HEK293 (cell line): ENCODE results near the gene ADAMTS17.

ENCODE experiments used
- CTCF ChIP-seq: fragments of 450-650 bp; formaldehyde crosslinking; IDR thresholded peaks from 2 replicates; pipeline ENCODE4 v1.5.1; 2016; ENCODE audit warnings: missing biosample characterization, missing genetic modification characterization
- PBX3 ChIP-seq: sonication (generic); formaldehyde crosslinking; IDR thresholded peaks from 2 replicates; pipeline ENCODE4 v1.8.1; 2022; ENCODE audit warnings: mild to moderate bottlenecking, moderate library complexity, missing genetic modification reagents
- REST ChIP-seq: fragments of 450-650 bp; formaldehyde crosslinking; IDR thresholded peaks from 2 replicates; pipeline ENCODE4 v1.5.1; 2016; ENCODE audit warnings: missing biosample characterization, missing genetic modification characterization
- YY1 ChIP-seq: fragments of 450-650 bp; formaldehyde crosslinking; IDR thresholded peaks from 2 replicates; pipeline ENCODE4 v1.5.1; 2018; ENCODE audit warnings: missing biosample characterization, missing genetic modification characterization
- ZBTB7A ChIP-seq: fragments of 450-650 bp; formaldehyde crosslinking; IDR thresholded peaks from 2 replicates; pipeline ENCODE4 v1.5.1; 2016; ENCODE audit warnings: low read depth, missing biosample characterization, missing genetic modification characterization
- ZNF157 ChIP-seq: fragments of 450-650 bp; formaldehyde crosslinking; IDR thresholded peaks from 2 replicates; pipeline ENCODE4 v1.5.1; 2016; ENCODE audit warnings: missing biosample characterization, missing genetic modification characterization
- ZNF169 ChIP-seq: fragments of 450-650 bp; formaldehyde crosslinking; IDR thresholded peaks from 2 replicates; pipeline ENCODE4 v1.5.1; 2016; ENCODE audit warnings: missing biosample characterization, missing genetic modification characterization
- ZNF174 ChIP-seq: fragments of 450-650 bp; formaldehyde crosslinking; IDR thresholded peaks from 2 replicates; pipeline ENCODE4 v1.5.0; 2017; ENCODE audit warnings: missing biosample characterization, mild to moderate bottlenecking, missing genetic modification characterization
- ZNF19 ChIP-seq: fragments of 450-650 bp; formaldehyde crosslinking; IDR thresholded peaks from 2 replicates; pipeline ENCODE4; 2016; ENCODE audit warnings: missing biosample characterization, missing genetic modification characterization, low read depth
- ZNF248 ChIP-seq: fragments of 450-650 bp; formaldehyde crosslinking; IDR thresholded peaks from 2 replicates; pipeline ENCODE4 v1.5.1; 2017; ENCODE audit warnings: missing biosample characterization, missing genetic modification characterization
- ZNF350 ChIP-seq: fragments of 450-650 bp; formaldehyde crosslinking; IDR thresholded peaks from 2 replicates; pipeline ENCODE4 v1.5.0; 2017; ENCODE audit warnings: missing biosample characterization, mild to moderate bottlenecking, missing genetic modification characterization

GRCh38 chr15:100108846-100109245 lies 232.9 kb downstream of the ADAMTS17 start:
- TF ChIP-seq CTCF (tag by site-specific recombination), result no peak
- no peak for TF ChIP-seq ZNF248 (tag by site-specific recombination)
- TF ChIP-seq ZNF174 (tag by site-specific recombination), result no peak
- no peak for TF ChIP-seq YY1
- TF ChIP-seq ZNF169 (tag by site-specific recombination), result no peak
- no peak for TF ChIP-seq ZBTB7A (tag by site-specific recombination)
- TF ChIP-seq REST (tag by site-specific recombination), result no peak
- no peak for TF ChIP-seq ZNF19 (tag by site-specific recombination)
- no peak for TF ChIP-seq PBX3 (CRISPR knock-in tag)
- no peak for TF ChIP-seq ZNF350 (tag by site-specific recombination)
- no peak for TF ChIP-seq ZNF157 (tag by site-specific recombination)
